Neural cell (in vitro differentiated cells): ENCODE measurements around the gene KIT. TPM values are rescaled to one million over a fixed set of nuclear protein-coding genes. Genes with fewer than 3 reads are reported as not detected.

Experiments
- H2AFZ ChIP-seq: fragments of 200-600, 300-800 bp; sonication (generic), shearing (Covaris generic); 2 replicates; pipeline ENCODE4 v1.6.0; 2014; ENCODE audit warnings: low read depth, mild to moderate bottlenecking, antibody characterized with exemption, low read length, moderate library complexity
- H3F3A ChIP-seq: fragments of 200-600 bp; shearing (Covaris generic); 2 replicates; pipeline ENCODE4 v1.6.1; 2016; ENCODE audit warnings: mild to moderate bottlenecking, moderate library complexity, mixed read lengths, antibody characterized with exemption, low read length; ENCODE audit not compliant: insufficient read depth, poor library complexity, severe bottlenecking
- H3K27ac ChIP-seq: fragments of 200-600, 300-800 bp; sonication (generic), shearing (Covaris generic); 2 replicates; pipeline ENCODE4 v1.5.1; 2014; ENCODE audit warnings: mild to moderate bottlenecking, low read length, moderate library complexity
- H3K27me3 ChIP-seq: fragments of 300-800, 200-600 bp; sonication (generic), shearing (Covaris generic); 2 replicates; pipeline ENCODE4 v1.6.0; 2014; ENCODE audit warnings: mild to moderate bottlenecking, low read depth, low read length, moderate library complexity; ENCODE audit not compliant: insufficient read depth
- H3K36me3 ChIP-seq: fragments of 300-800, 200-600 bp; sonication (generic), shearing (Covaris generic); 2 replicates; pipeline ENCODE4 v1.5.1; 2014; ENCODE audit warnings: mild to moderate bottlenecking, antibody characterized with exemption, low read length, moderate library complexity; ENCODE audit not compliant: insufficient read depth
- H3K4me2 ChIP-seq: fragments of 300-800, 200-600 bp; sonication (generic), shearing (Covaris generic); 2 replicates; pipeline ENCODE4 v1.6.0; 2014; ENCODE audit warnings: mild to moderate bottlenecking, low read length
- H3K4me3 ChIP-seq: fragments of 300-800, 200-600 bp; sonication (generic), shearing (Covaris generic); 2 replicates; pipeline ENCODE4 v1.5.1; 2014; ENCODE audit warnings: mild to moderate bottlenecking, low read length, moderate library complexity
- H3K79me2 ChIP-seq: fragments of 200-600 bp; shearing (Covaris generic); replicated peaks from 2 replicates; pipeline ENCODE4 v1.6.0; 2014; ENCODE audit warnings: mild to moderate bottlenecking, low read length, moderate library complexity; ENCODE audit not compliant: insufficient read depth
- H3K9ac ChIP-seq: fragments of 300-800, 200-600 bp; sonication (generic), shearing (Covaris generic); 2 replicates; pipeline ENCODE4 v1.6.1; 2016; ENCODE audit warnings: mild to moderate bottlenecking, low read length, mixed read lengths
- H3K9me2 ChIP-seq: fragments of 200-600 bp; shearing (Covaris generic); 2 replicates; pipeline ENCODE4 v1.6.1; 2016; ENCODE audit warnings: mild to moderate bottlenecking, low read length, mixed read lengths; ENCODE audit not compliant: insufficient read depth
- H3K9me3 ChIP-seq: fragments of 200-600, 300-800 bp; sonication (generic), shearing (Covaris generic); 2 replicates; pipeline ENCODE4 v1.6.1; 2016; ENCODE audit warnings: mild to moderate bottlenecking, mixed run types, low read length, moderate library complexity, mixed read lengths
- H4K20me1 ChIP-seq: fragments of 200-600 bp; shearing (Covaris generic); 2 replicates; pipeline ENCODE4 v1.6.1; 2016; ENCODE audit warnings: mild to moderate bottlenecking, mixed run types; ENCODE audit not compliant: insufficient read depth
- EP300 ChIP-seq: fragments of 450-650 bp; conservative IDR thresholded peaks from 2 replicates; pipeline ENCODE4 v1.6.1; 2014; ENCODE audit warnings: antibody characterized with exemption, mild to moderate bottlenecking, moderate library complexity; ENCODE audit not compliant: poor library complexity, severe bottlenecking
- EZH2 ChIP-seq: fragments of 200-600, 300-800 bp; shearing (Covaris generic), sonication (generic); IDR thresholded peaks from 2 replicates; pipeline ENCODE4 v1.6.1; 2014; ENCODE audit warnings: antibody characterized with exemption, low read length, borderline replicate concordance, mild to moderate bottlenecking; ENCODE audit not compliant: insufficient read depth, poor library complexity, severe bottlenecking
- MXI1 ChIP-seq: fragments of 450-650 bp; conservative IDR thresholded peaks from 2 replicates; pipeline ENCODE4 v1.6.1; 2014; ENCODE audit warnings: antibody characterized with exemption, mild to moderate bottlenecking; ENCODE audit not compliant: poor library complexity, severe bottlenecking
- POLR2AphosphoS5 ChIP-seq: IDR thresholded peaks from 2 replicates; pipeline ENCODE4 v1.6.1; 2012
- RAD21 ChIP-seq: fragments of 450-650 bp; conservative IDR thresholded peaks from 2 replicates; pipeline ENCODE4 v1.6.1; 2014; ENCODE audit warnings: antibody characterized with exemption, mild to moderate bottlenecking, moderate library complexity
- SMC3 ChIP-seq: fragments of 450-650 bp; conservative IDR thresholded peaks from 2 replicates; pipeline ENCODE4 v1.6.1; 2014; ENCODE audit warnings: antibody characterized with exemption, mild to moderate bottlenecking, moderate library complexity; ENCODE audit not compliant: poor library complexity
- TAF1 ChIP-seq: IDR thresholded peaks from 2 replicates; pipeline ENCODE4 v1.6.1; 2012; ENCODE audit warnings: low read depth
- polyA minus RNA-seq: library from RNA; depleted of rRNA, polyadenylated mRNA; stranded (reverse); fragments of >200 nt; gene quantifications from 2 replicates; pipeline ENCODE4 v1.2.3, GENCODE V29; 2014
- polyA plus RNA-seq: library from polyadenylated mRNA; depleted of rRNA; stranded (reverse); fragments of >200 nt; gene quantifications from 2 replicates; pipeline ENCODE4 v1.2.3, GENCODE V29; 2014
- TF ChIP-seq, protein P1 (sequence below): fragments of 450-650 bp; IDR thresholded peaks from 2 replicates; pipeline ENCODE4 v1.5.1; 2014; ENCODE audit warnings: antibody characterized with exemption, mild to moderate bottlenecking, moderate library complexity; ENCODE audit not compliant: poor library complexity, severe bottlenecking
- TF ChIP-seq, protein P2 (sequence below): IDR thresholded peaks from 2 replicates; pipeline ENCODE4 v1.6.1; 2012; ENCODE audit warnings: borderline replicate concordance

The KIT gene
- polyA plus RNA-seq (0.95 and 1.1 TPM in 2 replicates), polyA minus RNA-seq (2.1 and 2.9 TPM in 2 replicates)

DNA sequence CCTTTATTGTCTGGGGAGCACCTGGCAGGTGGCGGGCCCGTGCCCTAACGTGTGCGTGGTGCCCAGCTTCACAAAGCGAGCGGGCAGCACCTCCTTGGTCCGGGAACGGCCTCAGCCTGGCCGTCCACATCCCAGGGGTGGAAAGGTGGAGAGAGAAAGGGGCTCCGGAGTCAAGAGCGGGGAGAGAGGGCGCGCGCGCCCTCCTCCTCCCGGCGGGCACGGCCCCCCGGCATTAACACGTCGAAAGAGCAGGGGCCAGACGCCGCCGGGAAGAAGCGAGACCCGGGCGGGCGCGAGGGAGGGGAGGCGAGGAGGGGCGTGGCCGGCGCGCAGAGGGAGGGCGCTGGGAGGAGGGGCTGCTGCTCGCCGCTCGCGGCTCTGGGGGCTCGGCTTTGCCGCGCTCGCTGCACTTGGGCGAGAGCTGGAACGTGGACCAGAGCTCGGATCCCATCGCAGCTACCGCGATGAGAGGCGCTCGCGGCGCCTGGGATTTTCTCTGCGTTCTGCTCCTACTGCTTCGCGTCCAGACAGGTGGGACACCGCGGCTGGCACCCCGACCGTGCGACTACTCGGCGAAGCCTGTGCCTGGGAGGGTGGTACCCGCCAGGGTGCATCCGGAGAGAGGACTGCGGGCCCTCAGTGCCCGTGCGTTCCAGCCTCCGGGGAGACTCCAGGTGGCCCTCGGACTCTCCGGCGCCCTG, at the start of gene KIT:
Gene KIT, plus strand, starts transcription at position 407 of the 701 bp plus-strand sequence. Its CDS starts 58 bp downstream, at position 465.
- H3K4me2 ChIP-seq = peak within 1 kb of the TSS; percentile 100
- H2AFZ ChIP-seq = peak within 1 kb of the TSS; percentile 42
- H3K9ac ChIP-seq = peak within 1 kb of the TSS; percentile 51
- TF ChIP-seq MXI1 (no peak), EZH2 (no peak), POLR2AphosphoS5 (no peak), RAD21 (no peak), EP300 (no peak), TAF1 (no peak), SMC3 (no peak)
- TF ChIP-seq, protein P1, sequence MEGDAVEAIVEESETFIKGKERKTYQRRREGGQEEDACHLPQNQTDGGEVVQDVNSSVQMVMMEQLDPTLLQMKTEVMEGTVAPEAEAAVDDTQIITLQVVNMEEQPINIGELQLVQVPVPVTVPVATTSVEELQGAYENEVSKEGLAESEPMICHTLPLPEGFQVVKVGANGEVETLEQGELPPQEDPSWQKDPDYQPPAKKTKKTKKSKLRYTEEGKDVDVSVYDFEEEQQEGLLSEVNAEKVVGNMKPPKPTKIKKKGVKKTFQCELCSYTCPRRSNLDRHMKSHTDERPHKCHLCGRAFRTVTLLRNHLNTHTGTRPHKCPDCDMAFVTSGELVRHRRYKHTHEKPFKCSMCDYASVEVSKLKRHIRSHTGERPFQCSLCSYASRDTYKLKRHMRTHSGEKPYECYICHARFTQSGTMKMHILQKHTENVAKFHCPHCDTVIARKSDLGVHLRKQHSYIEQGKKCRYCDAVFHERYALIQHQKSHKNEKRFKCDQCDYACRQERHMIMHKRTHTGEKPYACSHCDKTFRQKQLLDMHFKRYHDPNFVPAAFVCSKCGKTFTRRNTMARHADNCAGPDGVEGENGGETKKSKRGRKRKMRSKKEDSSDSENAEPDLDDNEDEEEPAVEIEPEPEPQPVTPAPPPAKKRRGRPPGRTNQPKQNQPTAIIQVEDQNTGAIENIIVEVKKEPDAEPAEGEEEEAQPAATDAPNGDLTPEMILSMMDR = no peak
- TF ChIP-seq, protein P2, sequence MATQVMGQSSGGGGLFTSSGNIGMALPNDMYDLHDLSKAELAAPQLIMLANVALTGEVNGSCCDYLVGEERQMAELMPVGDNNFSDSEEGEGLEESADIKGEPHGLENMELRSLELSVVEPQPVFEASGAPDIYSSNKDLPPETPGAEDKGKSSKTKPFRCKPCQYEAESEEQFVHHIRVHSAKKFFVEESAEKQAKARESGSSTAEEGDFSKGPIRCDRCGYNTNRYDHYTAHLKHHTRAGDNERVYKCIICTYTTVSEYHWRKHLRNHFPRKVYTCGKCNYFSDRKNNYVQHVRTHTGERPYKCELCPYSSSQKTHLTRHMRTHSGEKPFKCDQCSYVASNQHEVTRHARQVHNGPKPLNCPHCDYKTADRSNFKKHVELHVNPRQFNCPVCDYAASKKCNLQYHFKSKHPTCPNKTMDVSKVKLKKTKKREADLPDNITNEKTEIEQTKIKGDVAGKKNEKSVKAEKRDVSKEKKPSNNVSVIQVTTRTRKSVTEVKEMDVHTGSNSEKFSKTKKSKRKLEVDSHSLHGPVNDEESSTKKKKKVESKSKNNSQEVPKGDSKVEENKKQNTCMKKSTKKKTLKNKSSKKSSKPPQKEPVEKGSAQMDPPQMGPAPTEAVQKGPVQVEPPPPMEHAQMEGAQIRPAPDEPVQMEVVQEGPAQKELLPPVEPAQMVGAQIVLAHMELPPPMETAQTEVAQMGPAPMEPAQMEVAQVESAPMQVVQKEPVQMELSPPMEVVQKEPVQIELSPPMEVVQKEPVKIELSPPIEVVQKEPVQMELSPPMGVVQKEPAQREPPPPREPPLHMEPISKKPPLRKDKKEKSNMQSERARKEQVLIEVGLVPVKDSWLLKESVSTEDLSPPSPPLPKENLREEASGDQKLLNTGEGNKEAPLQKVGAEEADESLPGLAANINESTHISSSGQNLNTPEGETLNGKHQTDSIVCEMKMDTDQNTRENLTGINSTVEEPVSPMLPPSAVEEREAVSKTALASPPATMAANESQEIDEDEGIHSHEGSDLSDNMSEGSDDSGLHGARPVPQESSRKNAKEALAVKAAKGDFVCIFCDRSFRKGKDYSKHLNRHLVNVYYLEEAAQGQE = no peak
- H4K20me1 ChIP-seq = no peaks in the 10 kb centered on the region
- H3K27me3 ChIP-seq = peaks cover 59% of the 10 kb centered on the region
- no peaks in the 10 kb centered on the region for H3F3A ChIP-seq
- H3K79me2 ChIP-seq = no peaks in the 10 kb centered on the region
- peak within 1 kb of the TSS; percentile 86 for H3K4me3 ChIP-seq
- H3K27ac ChIP-seq = no peak within 1 kb of the TSS
- no peaks in the 10 kb centered on the region for H3K9me2 ChIP-seq
- no peaks in the 10 kb centered on the region for H3K9me3 ChIP-seq
- no peaks in the 10 kb centered on the region for H3K36me3 ChIP-seq

DNA sequence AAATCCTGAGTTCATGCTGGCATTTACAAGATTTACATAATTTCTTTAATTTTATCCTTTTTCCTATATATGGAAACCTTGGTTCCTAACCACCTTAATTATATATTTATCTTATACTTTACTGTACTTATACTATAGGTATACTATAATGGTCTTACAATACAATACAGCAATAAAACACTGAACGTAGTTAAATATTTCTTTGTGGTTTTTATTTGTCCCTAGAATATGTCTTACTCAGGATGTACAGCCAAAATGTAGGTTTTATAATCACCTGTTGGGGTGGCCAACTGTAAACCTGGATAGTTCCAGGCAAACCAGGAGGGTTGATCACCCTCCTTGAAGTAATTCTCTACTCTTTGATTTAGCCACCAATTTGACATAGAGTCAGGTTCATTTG, 48.4 kb upstream of the KIT start:
- H3K9me2 ChIP-seq = no peaks in the 10 kb centered on the region
- H3K4me3 ChIP-seq = no peak overlapping the region
- H3K27me3 ChIP-seq = no peaks in the 10 kb centered on the region
- H3K27ac ChIP-seq = no peak overlapping the region
- no peak overlapping the region for H3K9ac ChIP-seq
- H3K36me3 ChIP-seq = no peaks in the 10 kb centered on the region
- no peaks in the 10 kb centered on the region for H3F3A ChIP-seq
- H4K20me1 ChIP-seq = no peaks in the 10 kb centered on the region
- H3K79me2 ChIP-seq = no peaks in the 10 kb centered on the region
- H3K9me3 ChIP-seq = no peaks in the 10 kb centered on the region
- TF ChIP-seq, protein P1 = no peak
- no peak for TF ChIP-seq RAD21
- no peak overlapping the region for H2AFZ ChIP-seq
- no peak overlapping the region for H3K4me2 ChIP-seq
